ENCODE data around the gene PDXK.
"Not testable (repeated sequence)": the region's sequence is repeated elsewhere in the genome, so short reads cannot be mapped to it uniquely, and the experiment has no call there.

PDXK gene

DNA sequence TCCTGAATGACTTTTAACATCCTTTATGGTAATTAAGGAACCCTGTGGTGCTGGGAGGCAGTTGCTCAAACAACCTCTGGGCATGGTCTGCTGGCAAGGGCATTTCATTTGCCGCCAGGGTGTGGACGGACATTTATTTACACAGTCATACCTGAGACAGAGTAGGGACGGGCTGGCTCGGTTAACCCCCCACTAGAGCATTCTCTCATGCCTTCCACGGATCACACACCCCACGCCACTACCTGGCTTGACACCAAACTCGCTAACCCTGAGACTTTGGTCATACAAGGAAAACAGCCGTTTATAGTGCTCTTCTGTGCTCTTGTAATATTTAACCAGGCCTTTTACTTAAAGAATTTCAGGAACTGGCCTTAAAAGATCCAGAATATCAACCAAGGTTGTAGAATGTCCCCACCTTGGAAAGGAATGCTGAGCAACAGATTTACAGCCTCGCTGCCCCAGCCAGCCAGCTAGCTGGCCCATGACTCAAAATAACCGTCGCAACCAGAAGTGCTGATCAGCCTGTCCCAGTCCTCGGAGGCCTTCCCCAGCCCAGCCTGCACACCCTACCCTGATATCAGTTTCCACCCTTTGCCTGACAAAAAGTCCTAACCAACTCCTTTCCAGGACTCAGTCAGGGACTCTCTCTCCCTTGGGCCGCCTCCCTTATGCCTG is 6.5 kb upstream of the PDXK start:
- Mint-ChIP-seq H3K36me3 (ENCODE audit: low read depth) (no peaks in the 10 kb centered on the region), H3K27me3 (ENCODE audit: low read depth) (peaks cover 11% of the 10 kb centered on the region), H3K9me3 (no peaks in the 10 kb centered on the region), H3K4me3 (peak overlapping the region in 1 of 3 experiments; percentile 40), H3K27ac (peak overlapping the region; percentile 95 to 98 (median 96)), H3K4me1 (peaks cover 19% of the 10 kb centered on the region)
- TF ChIP-seq, protein P1, sequence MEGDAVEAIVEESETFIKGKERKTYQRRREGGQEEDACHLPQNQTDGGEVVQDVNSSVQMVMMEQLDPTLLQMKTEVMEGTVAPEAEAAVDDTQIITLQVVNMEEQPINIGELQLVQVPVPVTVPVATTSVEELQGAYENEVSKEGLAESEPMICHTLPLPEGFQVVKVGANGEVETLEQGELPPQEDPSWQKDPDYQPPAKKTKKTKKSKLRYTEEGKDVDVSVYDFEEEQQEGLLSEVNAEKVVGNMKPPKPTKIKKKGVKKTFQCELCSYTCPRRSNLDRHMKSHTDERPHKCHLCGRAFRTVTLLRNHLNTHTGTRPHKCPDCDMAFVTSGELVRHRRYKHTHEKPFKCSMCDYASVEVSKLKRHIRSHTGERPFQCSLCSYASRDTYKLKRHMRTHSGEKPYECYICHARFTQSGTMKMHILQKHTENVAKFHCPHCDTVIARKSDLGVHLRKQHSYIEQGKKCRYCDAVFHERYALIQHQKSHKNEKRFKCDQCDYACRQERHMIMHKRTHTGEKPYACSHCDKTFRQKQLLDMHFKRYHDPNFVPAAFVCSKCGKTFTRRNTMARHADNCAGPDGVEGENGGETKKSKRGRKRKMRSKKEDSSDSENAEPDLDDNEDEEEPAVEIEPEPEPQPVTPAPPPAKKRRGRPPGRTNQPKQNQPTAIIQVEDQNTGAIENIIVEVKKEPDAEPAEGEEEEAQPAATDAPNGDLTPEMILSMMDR (IDR thresholded peaks at IDR 0.05; ENCODE audit: unreplicated experiment in 3 of 3), result no peak

GRCh38 chr21:43713123-43713522 is 5.8 kb upstream of the PDXK start:
- not testable (repeated sequence) for H3K4me3 Mint-ChIP-seq; H3K36me3 Mint-ChIP-seq (ENCODE audit: low read depth); H3K9me3 Mint-ChIP-seq
- Mint-ChIP-seq H3K4me1 (peaks cover 19% of the 10 kb centered on the region), H3K27me3 (ENCODE audit: low read depth) (peaks cover 16% of the 10 kb centered on the region), H3K27ac (peak overlapping the region in 2 of 3 experiments; percentile 96 to 98)

- Mint-ChIP-seq H3K27ac (no peak overlapping the region), H3K9me3 (no peaks in the 10 kb centered on the region), H3K27me3 (ENCODE audit: low read depth) (peaks cover 20% of the 10 kb centered on the region), H3K4me3 (peak overlapping the region; percentile 80 to 87 (median 81)), H3K4me1 (peaks cover 20% of the 10 kb centered on the region), H3K36me3 (ENCODE audit: low read depth) (no peaks in the 10 kb centered on the region)
- TF ChIP-seq, protein P1 (IDR thresholded peaks at IDR 0.05; ENCODE audit: unreplicated experiment in 3 of 3), result no peak
Measured at GRCh38 chr21:43716376-43717165, 2.4 kb upstream of the PDXK start.

- Mint-ChIP-seq H3K4me1 (peaks cover 13% of the 10 kb centered on the region), H3K27ac (peak overlapping the region in 2 of 3 experiments; percentile 59 to 67), H3K27me3 (ENCODE audit: low read depth) (peaks cover 20% of the 10 kb centered on the region), H3K36me3 (ENCODE audit: low read depth) (no peaks in the 10 kb centered on the region), H3K4me3 (peak overlapping the region; percentile 87 to 89 (median 88)), H3K9me3 (no peaks in the 10 kb centered on the region)
- TF ChIP-seq, protein P1 (IDR thresholded peaks at IDR 0.05; ENCODE audit: unreplicated experiment in 3 of 3), result no peak
Measured at GRCh38 chr21:43717166-43717853, 1.6 kb upstream of the PDXK start.

DNA sequence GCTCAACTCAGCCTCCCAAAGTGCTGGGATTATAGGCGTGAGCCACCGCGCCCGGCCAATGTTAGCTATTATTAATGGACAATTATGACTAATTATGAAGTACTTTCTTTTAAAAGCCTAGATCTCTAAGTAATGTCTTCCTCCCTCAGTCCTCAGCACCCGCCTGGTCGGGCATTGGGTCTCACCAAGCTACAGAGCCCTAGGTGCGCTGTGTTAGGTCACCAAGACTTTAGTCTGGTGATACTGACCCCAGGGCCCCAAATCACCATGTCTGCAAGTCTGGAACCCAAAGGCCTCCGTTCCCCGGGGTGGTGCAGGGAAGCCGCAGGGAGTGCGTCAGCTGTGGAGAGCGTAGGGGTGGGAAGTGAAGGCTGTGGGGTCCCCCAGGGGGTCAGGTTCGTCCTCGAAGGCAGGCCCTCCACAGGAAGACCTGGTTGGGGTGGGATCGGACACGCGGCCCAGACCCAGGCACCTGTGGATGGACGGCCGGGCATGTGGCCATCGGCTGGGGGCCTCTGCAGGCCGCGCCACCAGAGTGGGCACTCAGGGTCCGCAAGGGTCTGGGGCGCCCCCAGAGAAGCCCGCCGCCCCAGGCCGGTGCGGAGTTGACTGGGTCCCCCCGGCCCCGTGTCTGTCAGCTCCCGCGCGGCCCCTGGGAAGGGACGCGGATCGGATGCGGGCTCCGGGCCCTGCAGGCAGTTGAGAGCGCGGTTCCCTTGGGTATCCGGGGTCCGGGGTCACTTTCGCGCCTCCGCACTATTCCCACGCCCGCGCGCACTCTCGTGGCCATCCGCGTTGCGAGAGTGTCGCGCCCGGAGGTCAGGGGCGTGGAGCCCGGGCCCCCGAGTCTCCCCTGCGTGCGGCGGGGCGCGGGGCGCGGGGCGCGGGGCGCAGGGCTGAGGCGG is 710 bp upstream of the PDXK start:
- H3K4me3 Mint-ChIP-seq, result peak overlapping the region; percentile 87 to 89 (median 88)
- TF ChIP-seq, protein P1 (IDR thresholded peaks at IDR 0.05; ENCODE audit: unreplicated experiment in 3 of 3), result no peak
- H3K9me3 Mint-ChIP-seq, result no peaks in the 10 kb centered on the region
- no peaks in the 10 kb centered on the region for H3K36me3 Mint-ChIP-seq (ENCODE audit: low read depth)
- H3K4me1 Mint-ChIP-seq, result peaks cover 7% of the 10 kb centered on the region
- H3K27ac Mint-ChIP-seq, result peak overlapping the region in 1 of 3 experiments; percentile 70
- peaks cover 13% of the 10 kb centered on the region for H3K27me3 Mint-ChIP-seq (ENCODE audit: low read depth)

Data from nephron (organoid).